Measurements from ENCODE around the gene SNX7.

- no peak for TF ChIP-seq CTCF (IDR thresholded peaks at IDR 0.05; ENCODE audit: borderline replicate concordance, extremely low read depth, low read length, poor library complexity, severe bottlenecking)
- no peak for TF ChIP-seq EZH2 (IDR thresholded peaks at IDR 0.05; ENCODE audit: borderline replicate concordance, low read depth, low read length, severe bottlenecking)
Observed at GRCh38 chr1:98797506-98797905, 136.0 kb downstream of the SNX7 start.
